Left kidney (tissue), 2 donors: ENCODE results near the gene SORL1. TPM values are rescaled to one million over a fixed set of nuclear protein-coding genes. Genes with fewer than 3 reads are reported as not detected.
"Not testable (repeated sequence)": the region's sequence is repeated elsewhere in the genome, so short reads cannot be mapped to it uniquely, and the experiment has no call there.

ENCODE experiments used
- DNase-seq: peaks from one replicate; pipeline ENCODE4 v3.0.0-alpha.2; 2013
- polyA plus RNA-seq: library from polyadenylated mRNA; unstranded; fragments of 120-200 nt; gene quantifications from one replicate; pipeline ENCODE4 v1.2.1, GENCODE V29; 2013; ENCODE audit not compliant: insufficient read length

The SORL1 gene
- polyA plus RNA-seq, 1 donor = 41.9 TPM

- DNase-seq = no peak
Measured at GRCh38 chr11:121503051-121503450, 50.9 kb downstream of the SORL1 start.

DNA sequence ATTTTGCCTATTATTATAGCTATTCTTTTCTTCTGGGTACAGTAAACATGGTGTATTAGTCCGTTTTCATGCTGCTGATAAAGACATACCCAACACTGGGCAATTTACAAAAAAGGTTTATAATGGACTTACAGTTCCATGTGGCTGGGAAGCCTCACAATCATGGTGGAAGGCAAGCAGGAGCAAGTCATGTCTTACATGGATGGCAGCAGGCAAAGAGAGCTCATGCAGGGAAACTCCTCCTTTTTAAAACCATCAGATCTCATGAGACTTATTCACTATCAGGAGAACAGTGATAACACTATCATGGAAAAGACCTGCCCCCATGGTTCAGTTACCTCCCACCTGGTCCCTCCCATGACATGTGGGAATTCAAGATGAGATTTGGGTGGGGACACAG lies 54.1 kb downstream of the SORL1 start:
- not testable (repeated sequence) for DNase-seq

DNA sequence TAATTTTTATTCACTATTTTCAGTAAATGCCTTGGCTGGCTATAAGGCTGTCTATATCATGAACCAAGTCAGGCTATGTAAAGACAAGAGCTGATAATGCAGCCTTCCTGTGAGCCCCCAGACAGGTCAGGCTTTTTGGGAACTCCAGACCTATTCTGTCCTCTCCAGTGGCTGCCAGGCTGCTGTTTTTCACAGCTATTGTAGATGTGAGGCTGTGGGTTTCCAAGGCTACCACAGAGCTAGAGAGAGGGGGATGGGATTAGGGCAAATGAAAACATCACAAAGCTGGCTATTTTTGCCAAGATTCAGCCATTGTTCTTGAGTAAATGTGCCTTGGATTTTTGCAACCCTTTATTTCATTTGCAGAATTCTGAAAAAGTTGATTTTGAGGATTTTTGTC lies 56.3 kb downstream of the SORL1 start:
- DNase-seq = no peak

GRCh38 chr11:121510438-121510837 lies 58.3 kb downstream of the SORL1 start:
- no peak for DNase-seq

GRCh38 chr11:121512468-121513465 lies 60.7 kb downstream of the SORL1 start:
- no peak for DNase-seq

GRCh38 chr11:121513807-121514206 lies 61.7 kb downstream of the SORL1 start:
- no peak for DNase-seq

DNA sequence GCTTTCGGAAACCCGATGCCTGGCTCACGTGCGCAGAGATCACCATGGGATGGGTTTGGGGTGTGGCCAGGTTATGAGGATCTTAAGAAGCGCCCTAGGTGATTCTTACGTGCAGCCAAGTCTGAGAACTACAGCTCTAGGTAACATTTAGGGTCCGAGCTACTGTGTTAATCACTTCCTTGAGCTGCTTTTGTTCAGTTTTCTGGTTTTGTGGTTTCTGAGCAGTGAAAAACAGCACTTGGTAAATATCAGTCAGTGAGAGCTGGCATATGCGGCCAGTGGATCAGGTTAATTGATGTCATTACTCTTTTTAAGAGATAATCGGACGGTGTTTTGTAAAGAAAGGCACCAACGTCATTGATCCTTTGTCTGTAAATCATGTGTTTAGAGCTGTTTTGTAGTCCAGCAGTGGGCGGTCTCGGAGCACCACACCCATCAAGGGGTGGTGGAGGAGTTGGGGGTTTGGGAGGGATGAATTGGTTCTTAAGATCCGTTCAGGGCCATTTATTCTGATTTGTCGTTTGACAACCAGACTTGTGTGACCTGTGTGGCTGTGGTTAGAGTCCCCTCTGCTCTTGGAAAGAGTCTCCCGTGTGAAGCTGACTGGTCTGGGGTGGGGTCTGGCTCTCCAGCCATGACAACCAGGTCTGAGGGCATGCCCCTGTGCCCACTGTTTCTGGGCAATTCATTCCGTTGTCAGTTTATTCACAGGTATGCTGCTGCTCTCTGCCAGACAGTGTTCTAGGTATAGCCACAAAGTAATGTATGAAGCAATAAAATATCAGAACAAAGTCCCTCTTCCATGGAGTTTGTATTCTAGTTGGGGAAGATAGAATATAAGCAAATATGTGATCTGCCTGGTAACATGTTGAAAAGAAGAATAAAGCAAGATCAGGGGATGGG lies 62.6 kb downstream of the SORL1 start:
- DNase-seq = no peak

DNA sequence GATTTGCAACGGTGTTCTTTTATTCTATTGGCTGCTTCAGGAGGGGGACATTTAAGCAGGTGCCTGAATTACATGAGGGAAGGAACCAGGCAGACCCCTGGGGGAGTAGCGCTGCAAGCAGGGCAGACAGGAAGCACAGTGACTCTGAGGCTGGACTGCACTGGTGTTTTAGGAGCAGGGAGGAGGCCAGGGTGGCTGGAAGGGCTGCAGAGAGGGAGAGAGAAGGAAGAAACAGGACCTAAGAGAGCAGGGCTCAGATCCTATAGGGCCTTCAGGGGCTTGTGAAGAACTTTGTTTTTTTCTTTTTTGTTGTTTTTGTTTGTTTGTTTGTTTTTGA lies 63.2 kb downstream of the SORL1 start:
- DNase-seq = no peak

DNA sequence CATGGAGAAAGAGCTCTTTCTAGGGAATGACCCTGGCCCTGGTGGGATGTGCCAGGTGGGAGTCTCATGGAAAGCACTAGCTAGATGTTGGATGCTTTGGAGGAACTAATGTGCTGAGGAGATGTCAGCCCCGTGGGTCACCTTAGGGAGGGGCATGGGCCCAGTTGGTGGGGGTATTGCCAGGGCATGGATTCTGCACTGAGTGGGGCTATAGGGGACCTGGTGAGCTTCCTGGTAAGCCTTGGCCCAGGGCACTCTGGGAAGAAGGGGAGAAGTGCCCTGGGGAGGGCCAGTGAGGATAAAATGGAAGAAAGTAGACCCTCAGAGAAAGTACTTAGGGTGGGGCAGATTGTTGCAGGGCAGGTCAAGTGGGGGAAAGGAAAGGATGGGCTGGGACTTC lies 65.9 kb downstream of the SORL1 start:
- DNase-seq = no peak

- no peak for DNase-seq
Measured at GRCh38 chr11:121520243-121521144, 68.4 kb downstream of the SORL1 start.

- no peak for DNase-seq
Measured at GRCh38 chr11:121521145-121522042, 69.3 kb downstream of the SORL1 start.

DNA sequence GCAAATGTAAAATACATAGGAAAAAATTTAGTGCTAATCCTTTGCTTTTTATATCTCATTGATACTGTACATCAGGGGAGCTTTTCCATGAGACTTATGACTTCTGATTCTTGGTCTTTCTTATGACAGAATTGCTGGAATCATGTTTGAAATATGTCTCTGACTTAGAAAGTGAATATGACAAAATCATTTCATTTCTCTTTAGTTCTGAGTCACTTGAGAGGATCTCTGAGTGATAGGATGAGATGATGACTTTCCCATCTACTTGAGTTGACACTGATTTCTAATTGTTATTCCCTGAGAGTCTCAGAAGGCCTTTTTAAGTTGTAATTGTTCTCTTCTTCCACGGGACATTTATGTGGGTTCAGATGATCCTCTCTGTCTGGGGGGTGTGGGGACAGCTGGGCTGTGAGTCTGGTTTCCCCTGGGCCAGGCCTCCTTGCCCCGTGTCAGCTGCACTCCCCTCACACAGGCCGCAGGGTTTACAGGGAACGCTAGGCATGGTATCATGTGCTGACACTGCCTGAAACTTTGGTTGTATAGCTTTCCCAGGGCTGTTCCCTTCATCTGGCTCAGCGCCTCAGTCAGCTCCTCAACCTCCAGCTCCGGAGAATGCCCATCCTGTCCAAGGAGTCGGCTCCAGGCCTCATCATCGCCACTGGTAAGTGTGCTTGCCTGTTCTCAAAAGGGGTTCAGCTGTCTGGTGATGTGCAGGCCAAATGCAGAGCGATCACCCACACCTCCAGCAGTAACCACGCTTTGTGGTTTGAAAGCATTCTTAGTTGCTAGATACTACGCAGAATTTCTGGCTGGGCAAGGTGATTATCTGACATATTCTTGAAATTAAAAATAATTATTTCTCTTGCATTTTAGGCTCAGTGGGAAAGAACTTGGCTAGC lies 70.2 kb downstream of the SORL1 start:
- DNase-seq = no peak

DNA sequence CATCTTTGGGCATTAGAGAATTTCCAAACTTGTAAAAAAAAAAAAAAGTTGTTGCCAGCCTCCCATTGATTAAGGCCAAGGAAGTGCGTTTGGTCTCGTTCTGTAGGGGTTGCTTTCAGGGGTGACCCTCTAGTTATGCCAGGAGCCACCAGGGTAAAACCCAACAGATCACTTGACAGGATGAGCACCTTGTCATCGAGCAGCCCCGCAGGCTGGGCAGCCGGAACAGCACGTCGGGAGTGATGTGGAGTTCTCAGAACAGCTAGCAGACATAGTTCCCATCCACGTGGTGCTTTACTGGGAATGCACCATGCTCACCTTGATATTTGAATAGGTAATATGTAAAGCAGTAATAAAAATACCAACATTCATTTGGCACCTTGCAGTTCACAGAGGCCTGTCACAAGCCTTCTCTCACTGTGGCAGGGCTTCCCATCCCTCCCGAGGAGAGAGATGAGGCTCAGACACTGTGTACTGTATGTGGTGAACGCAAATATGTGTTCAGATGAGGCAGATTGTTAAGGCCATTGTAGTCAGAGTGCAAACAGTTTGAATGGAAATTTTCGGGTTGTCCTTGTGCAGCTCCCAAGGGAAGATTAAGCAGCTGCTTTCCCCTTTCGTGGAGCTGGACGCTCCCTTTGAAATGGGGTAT lies 71.6 kb downstream of the SORL1 start:
- no peak for DNase-seq

DNA sequence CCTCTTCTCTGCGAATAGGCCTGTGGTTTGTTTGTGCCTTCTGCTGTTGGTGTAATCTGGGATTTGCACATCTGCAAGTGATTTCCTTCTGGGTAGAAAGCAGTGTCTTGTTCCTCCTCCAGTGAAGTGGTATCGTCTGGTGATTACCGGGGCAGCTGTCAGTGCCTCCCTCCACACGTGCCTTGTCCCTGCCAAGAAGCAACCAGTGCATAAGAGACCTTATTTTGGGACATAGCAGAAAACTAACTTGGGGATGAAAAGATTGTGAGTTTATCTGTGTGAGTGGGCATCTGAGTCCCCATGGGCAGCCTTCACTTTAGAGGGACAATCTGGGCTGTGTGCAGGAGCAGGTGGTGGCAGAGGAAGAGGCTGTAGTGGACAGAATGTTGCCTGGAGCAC lies 72.1 kb downstream of the SORL1 start:
- no peak for DNase-seq

- no peak for DNase-seq
Measured at GRCh38 chr11:121525376-121525775, 73.3 kb downstream of the SORL1 start.

DNA sequence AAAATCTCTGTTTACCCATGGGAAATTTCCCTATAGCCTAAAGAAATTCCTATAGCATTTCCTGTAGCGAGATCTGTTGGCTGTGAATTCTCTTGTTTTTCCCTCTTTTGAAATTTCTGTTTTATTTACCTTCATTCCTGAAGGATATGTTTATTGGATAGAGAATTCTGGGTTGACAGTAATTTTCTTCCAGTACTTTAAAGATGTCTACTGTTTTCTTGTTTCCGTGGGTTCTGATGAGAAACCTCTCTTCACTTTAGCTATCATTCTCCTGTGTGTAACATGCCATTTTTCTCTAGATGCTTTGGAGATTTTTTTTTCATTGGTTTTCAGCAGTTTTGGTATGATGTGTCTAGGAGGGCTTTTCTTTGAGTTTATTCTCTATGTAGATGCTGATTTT lies 78.1 kb downstream of the SORL1 start:
- no peak for DNase-seq

DNA sequence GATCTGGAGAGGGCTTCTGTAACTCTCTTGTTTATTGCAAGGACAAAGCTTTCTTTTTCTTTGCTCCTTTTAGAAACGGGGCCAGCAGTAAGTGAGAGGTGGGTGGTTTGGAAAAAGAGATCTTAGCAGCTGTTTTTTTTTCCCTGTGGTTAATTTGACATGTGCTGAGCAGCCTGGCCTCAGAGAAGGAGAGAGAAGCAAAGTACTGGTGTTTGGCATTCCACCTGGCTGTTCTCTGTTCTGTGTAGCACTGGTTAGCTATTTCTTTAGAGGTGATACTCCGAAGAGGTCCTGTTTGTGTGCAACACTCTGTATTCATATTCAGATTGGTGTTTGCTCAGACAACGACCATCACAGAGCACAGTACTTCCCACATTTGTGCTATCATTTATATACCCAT lies 81.5 kb downstream of the SORL1 start:
- DNase-seq = no peak

- no peak for DNase-seq
Measured at GRCh38 chr11:121534131-121535093, 82.3 kb downstream of the SORL1 start.
